ENCODE data around the gene SARS1. TPM values are rescaled to one million over a fixed set of nuclear protein-coding genes. Genes with fewer than 3 reads are reported as not detected.

SARS1 gene, protein sequence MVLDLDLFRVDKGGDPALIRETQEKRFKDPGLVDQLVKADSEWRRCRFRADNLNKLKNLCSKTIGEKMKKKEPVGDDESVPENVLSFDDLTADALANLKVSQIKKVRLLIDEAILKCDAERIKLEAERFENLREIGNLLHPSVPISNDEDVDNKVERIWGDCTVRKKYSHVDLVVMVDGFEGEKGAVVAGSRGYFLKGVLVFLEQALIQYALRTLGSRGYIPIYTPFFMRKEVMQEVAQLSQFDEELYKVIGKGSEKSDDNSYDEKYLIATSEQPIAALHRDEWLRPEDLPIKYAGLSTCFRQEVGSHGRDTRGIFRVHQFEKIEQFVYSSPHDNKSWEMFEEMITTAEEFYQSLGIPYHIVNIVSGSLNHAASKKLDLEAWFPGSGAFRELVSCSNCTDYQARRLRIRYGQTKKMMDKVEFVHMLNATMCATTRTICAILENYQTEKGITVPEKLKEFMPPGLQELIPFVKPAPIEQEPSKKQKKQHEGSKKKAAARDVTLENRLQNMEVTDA
- 233 and 296 TPM in 2 replicates for total RNA-seq (ENCODE audit: low replicate concordance)

GRCh38 chr1:109213824-109214693 is at the start of gene SARS1:
Gene SARS1, plus strand, starts transcription at chr1:109213918. Its CDS starts 75 bp downstream, at chr1:109213993.

DNA sequence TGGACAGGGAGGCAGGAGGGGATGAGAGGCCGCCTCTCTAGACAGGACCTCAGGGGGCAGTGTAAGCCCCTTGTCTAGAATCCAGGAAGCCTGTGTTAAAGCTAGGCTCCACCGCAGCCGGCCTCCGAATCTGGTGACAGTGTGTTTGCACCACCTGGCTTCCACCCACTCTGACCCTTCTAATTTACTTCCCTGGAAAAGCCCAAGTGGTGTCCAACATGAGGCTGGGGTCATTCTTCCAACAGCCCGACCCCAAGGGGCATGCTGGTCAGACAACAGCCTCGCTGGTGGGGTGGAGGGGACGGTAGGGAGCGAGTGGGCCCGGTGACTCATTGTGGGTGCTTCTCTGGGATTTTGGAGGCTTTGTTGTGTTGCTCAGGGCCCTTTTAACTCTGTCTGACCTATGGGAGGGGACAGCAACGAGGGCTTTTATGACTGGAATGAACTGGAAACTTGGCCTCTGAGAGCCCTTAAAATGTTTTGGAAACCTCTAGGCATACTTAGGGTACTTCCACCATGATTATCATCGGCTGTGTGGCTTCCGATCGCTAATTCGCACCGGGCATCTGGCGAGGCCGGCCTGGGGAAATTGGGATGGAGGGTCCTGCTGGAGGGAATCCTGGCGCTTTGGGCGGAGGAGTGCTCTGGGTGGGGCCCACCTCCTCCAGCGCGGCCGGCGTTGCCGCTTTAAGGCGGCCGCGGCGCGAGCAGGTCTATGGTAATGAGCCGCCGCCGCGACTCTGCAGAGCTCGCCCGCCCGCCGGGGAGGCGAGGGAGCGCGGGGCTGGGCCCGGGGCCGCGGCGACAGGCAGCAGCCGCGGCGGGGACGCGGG is 35.3 kb downstream of the SARS1 start, which contains the start of gene CELSR2:
Gene CELSR2, plus strand, starts transcription at position 743 of the 833 bp plus-strand sequence. CDS start 541 bp downstream, outside the sequence.

GRCh38 chr1:109282952-109283747 is 69.4 kb downstream of the SARS1 start, which contains the start of gene PSRC1:
Gene PSRC1, minus strand, starts transcription at chr1:109283145.

Other genes starting within 250 kb of the SARS1 start
- 13.3 and 14.6 TPM in 2 replicates for gene WDR47, start 171.8 kb upstream of the SARS1 start, total RNA-seq (ENCODE audit: low replicate concordance)
- gene TAF13, start 137.9 kb upstream of the SARS1 start, total RNA-seq (ENCODE audit: low replicate concordance): 45.4 and 105 TPM in 2 replicates
- gene TMEM167B, start 123.2 kb upstream of the SARS1 start, total RNA-seq (ENCODE audit: low replicate concordance): 28.9 and 34.0 TPM in 2 replicates
- 0.23 TPM in 2 replicates for gene ELAPOR1, start 99.8 kb upstream of the SARS1 start, total RNA-seq (ENCODE audit: low replicate concordance)
- 0.59 and 1.1 TPM in 2 replicates for gene CELSR2, start 35.6 kb downstream of the SARS1 start, total RNA-seq (ENCODE audit: low replicate concordance)
- 2.5 and 4.7 TPM in 2 replicates for gene PSRC1, start 69.2 kb downstream of the SARS1 start, total RNA-seq (ENCODE audit: low replicate concordance)
- gene MYBPHL, start 93.1 kb downstream of the SARS1 start, total RNA-seq (ENCODE audit: low replicate concordance): not detected in 2 replicates
- 8.2 and 9.7 TPM in 2 replicates for gene SORT1, start 184.0 kb downstream of the SARS1 start, total RNA-seq (ENCODE audit: low replicate concordance)
- gene PSMA5, start 212.5 kb downstream of the SARS1 start, total RNA-seq (ENCODE audit: low replicate concordance): 49.5 and 49.8 TPM in 2 replicates